HepG2 (cell line): ENCODE measurements around the gene NAA38. TPM values are rescaled to one million over a fixed set of nuclear protein-coding genes. Genes with fewer than 3 reads are reported as not detected.

Experiments used
- ARNT2 ChIP-seq: sonication (generic); formaldehyde crosslinking; IDR thresholded peaks from 2 replicates; pipeline ENCODE4 v1.8.0; 2022; ENCODE audit warnings: mild to moderate bottlenecking, low read depth, missing genetic modification reagents, moderate library complexity
- FUBP1 ChIP-seq: sonication (generic); formaldehyde crosslinking; IDR thresholded peaks from 2 replicates; pipeline ENCODE4 v1.5.1; 2020; ENCODE audit warnings: missing genetic modification reagents, mild to moderate bottlenecking, borderline replicate concordance
- GATAD2A ChIP-seq: IDR thresholded peaks from 2 replicates; pipeline ENCODE4 v1.6.1; 2016
- HIC2 ChIP-seq: sonication (generic); formaldehyde crosslinking; IDR thresholded peaks from 2 replicates; pipeline ENCODE4 v1.9.0; 2022; ENCODE audit warnings: low read depth, missing genetic modification reagents
- MNT ChIP-seq: fragments of 450-650 bp; IDR thresholded peaks from 2 replicates; pipeline ENCODE4 v1.6.1; 2016
- PITX1 ChIP-seq: sonication (generic); formaldehyde crosslinking; IDR thresholded peaks from 2 replicates; pipeline ENCODE4 v1.5.1; 2020; ENCODE audit warnings: mild to moderate bottlenecking, missing genetic modification reagents
- RARA ChIP-seq: IDR thresholded peaks from 2 replicates; pipeline ENCODE4 v1.6.1; 2016; ENCODE audit warnings: missing genetic modification reagents, missing compliant biosample characterization
- RXRA ChIP-seq: sonication (generic); formaldehyde crosslinking; IDR thresholded peaks from 2 replicates; pipeline ENCODE4 v1.5.1; 2020; ENCODE audit warnings: missing genetic modification reagents
- SMC3 ChIP-seq: IDR thresholded peaks from 2 replicates; pipeline ENCODE4 v1.6.1; 2011; ENCODE audit warnings: low read length, improper control_type of control experiment
- SNRNP70 ChIP-seq: fragments of 200-400 bp; formaldehyde crosslinking; IDR thresholded peaks from 2 replicates; pipeline ENCODE4 v1.6.1; 2017; ENCODE audit warnings: mild to moderate bottlenecking, low read depth, low read length, moderate library complexity
- SOX13 ChIP-seq, 3 experiments: fragments of 450-650 bp in 1 of 3; sonication (generic) in 1 of 3; formaldehyde crosslinking in 1 of 3; IDR thresholded peaks in 2 of 3; conservative IDR thresholded peaks in 1 of 3; 2 replicates each; pipeline versions ENCODE4 v1.5.0 to v1.6.1; 2016 to 2020; ENCODE audit warnings: antibody characterized with exemption in 1 of 3, mild to moderate bottlenecking in 1 of 3, missing compliant biosample characterization in 1 of 3, missing genetic modification reagents in 1 of 3, moderate library complexity in 1 of 3
- THAP11 ChIP-seq: IDR thresholded peaks from 2 replicates; pipeline ENCODE4 v1.6.1; 2016; ENCODE audit warnings: missing biosample characterization, missing genetic modification reagents
- ZFP36L2 ChIP-seq: sonication (generic); formaldehyde crosslinking; IDR thresholded peaks from 2 replicates; pipeline ENCODE4 v1.4.0; 2020; ENCODE audit warnings: missing genetic modification reagents
- ZKSCAN8 ChIP-seq: IDR thresholded peaks from 2 replicates; pipeline ENCODE4 v1.6.1; 2016; ENCODE audit warnings: borderline replicate concordance, missing genetic modification reagents, missing compliant biosample characterization
- ZMYM2 ChIP-seq: sonication (generic); formaldehyde crosslinking; IDR thresholded peaks from 2 replicates; pipeline ENCODE4 v1.8.0; 2022; ENCODE audit warnings: mild to moderate bottlenecking, missing genetic modification reagents
- ZNF609 ChIP-seq: sonication (generic); formaldehyde crosslinking; IDR thresholded peaks from 2 replicates; pipeline ENCODE4 v1.4.0; 2020; ENCODE audit warnings: mild to moderate bottlenecking, missing genetic modification reagents, borderline replicate concordance
- ZNF639 ChIP-seq: conservative IDR thresholded peaks from 2 replicates; pipeline ENCODE4 v1.6.1; 2018; ENCODE audit warnings: missing genetic modification reagents
- ZNF790 ChIP-seq: sonication (generic); formaldehyde crosslinking; IDR thresholded peaks from 2 replicates; pipeline ENCODE4 v1.8.0; 2022; ENCODE audit warnings: missing genetic modification reagents, mild to moderate bottlenecking, borderline replicate concordance
- polyA plus RNA-seq, 8 experiments: library from polyadenylated mRNA; depleted of rRNA in 3 of 8; stranded (reverse) in 7 of 8; unstranded in 1 of 8; fragments of >200 nt; fragmentation: Illumina TruSeq in 4 of 8; extraction: Trizol in 4 of 8; gene quantifications; 2 replicates each; pipeline versions ENCODE4 v1.2.1 to v1.2.3, GENCODE V29; 2011 to 2016; ENCODE audit warnings: low read depth in 4 of 8, missing spikeins in 1 of 8, mixed read lengths in 1 of 8; ENCODE audit not compliant: insufficient read depth in 1 of 8
- total RNA-seq, 5 experiments: library from RNA; depleted of rRNA; stranded (reverse); fragments of >200 nt; fragmentation: Illumina TruSeq; extraction: Trizol; gene quantifications; 2 replicates each; pipeline ENCODE4 v1.2.3, GENCODE V29; 2016; ENCODE audit warnings: low read depth in 1 of 5

The NAA38 gene
- total and polyA plus RNA-seq, 2 of the 13 experiments (the other 11 are each of a cell fraction or from before 2014, with no cell fraction given): 46.9 to 91.6 TPM

GRCh38 chr17:7841396-7841914 is 15.9 kb downstream of the NAA38 start (continued):
- TF ChIP-seq ZNF609 (CRISPR knock-in tag) (no peak), ZFP36L2 (CRISPR knock-in tag) (no peak), HIC2 (CRISPR knock-in tag) (0 out of 2 replicates have a peak, but pooled peaks have one; percentile 28), PITX1 (CRISPR knock-in tag) (0 out of 2 replicates have a peak, but pooled peaks have one; percentile 17), SMC3 (0 out of 2 replicates have a peak, but pooled peaks have one; percentile 1), THAP11 (peak; percentile 19), MNT (peak; percentile 61), ZNF639 (CRISPR knock-in tag) (no peak), SNRNP70 (no peak), FUBP1 (CRISPR knock-in tag) (0 out of 2 replicates have a peak, but pooled peaks have one; percentile 39), RARA (CRISPR knock-in tag) (peak; percentile 44; the same call in 1 of the 2 replicates), ZKSCAN8 (CRISPR knock-in tag) (no peak), SOX13 (IDR thresholded peaks at IDR 0.05) (no peak), SOX13 (CRISPR knock-in tag; conservative IDR thresholded peaks at IDR 0.05 in 1 of 2, IDR thresholded peaks at IDR 0.05 in 1 of 2) (no peak), ZMYM2 (CRISPR knock-in tag) (no peak), ZNF790 (CRISPR knock-in tag) (no peak), GATAD2A (peak; percentile 12; the same call in 1 of the 2 replicates), RXRA (CRISPR knock-in tag) (0 out of 2 replicates have a peak, but pooled peaks have one; percentile 33), ARNT2 (CRISPR knock-in tag) (peak; percentile 47; the same call in 1 of the 2 replicates)
